HG03354 (cell line): Measurements from ENCODE around the gene UBE2G2.

Experiments used
- ATAC-seq: cut with Tn5 transposase; IDR thresholded peaks from one replicate; pipeline ENCODE4 v1.9.1; 2021; ENCODE audit warnings: mild to moderate bottlenecking; ENCODE audit not compliant: unreplicated experiment, poor library complexity, severe bottlenecking

The UBE2G2 gene

DNA sequence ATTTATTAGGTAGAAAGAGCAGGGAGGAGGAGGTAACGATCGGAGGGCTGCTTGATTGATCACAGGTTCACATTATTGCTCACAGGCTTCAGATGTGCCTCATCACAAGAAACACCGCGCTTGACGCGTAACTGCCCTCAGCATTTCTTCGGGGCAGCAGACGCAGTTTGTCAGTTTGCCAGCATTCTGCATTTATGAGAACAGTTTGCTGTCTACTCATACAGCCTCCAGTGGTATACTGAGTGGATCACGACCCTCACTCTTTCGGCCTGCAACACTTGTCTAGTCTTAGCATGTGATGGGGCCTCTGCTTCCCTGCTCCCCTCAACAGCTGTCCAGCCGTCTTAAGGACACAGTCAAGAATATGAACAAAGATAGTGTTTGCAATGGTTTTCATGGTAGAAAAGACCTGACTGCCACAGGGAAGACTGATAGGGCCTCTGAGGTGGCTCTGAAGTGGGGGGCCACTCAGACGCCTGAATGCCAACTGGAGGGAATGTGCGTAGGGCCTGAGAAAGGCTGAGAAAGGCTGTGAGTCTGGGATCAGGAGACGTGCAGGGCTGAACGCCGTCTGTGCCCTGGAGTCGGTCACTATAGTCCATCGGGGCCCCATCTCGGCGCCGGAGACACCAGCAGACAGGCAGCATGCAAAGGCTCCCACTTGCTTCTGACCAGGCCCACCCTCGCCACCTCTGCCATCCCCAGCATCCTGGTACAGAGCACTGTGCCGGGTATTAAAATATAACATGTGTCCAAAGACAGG, 45.0 kb downstream of the UBE2G2 start:
- no peak for ATAC-seq

DNA sequence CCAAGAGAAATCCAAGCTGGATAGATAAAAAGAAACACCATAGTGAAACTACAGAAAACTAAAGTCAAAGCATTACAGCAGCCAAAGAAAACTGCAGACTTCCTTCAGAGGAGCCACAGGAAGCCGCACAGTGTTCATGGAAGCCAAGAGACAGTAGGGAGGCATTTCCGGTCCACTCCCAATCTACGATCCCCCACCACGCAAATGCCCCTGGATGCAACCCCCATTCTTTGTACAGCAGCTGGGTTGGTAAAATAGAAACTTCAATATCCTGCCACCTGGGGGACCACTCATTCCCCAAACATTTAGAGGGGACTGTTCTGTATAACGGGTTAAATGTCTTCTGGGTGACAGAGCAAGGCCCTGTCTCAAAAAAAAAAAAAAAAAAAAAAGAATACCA, 46.4 kb downstream of the UBE2G2 start:
- no peak for ATAC-seq

DNA sequence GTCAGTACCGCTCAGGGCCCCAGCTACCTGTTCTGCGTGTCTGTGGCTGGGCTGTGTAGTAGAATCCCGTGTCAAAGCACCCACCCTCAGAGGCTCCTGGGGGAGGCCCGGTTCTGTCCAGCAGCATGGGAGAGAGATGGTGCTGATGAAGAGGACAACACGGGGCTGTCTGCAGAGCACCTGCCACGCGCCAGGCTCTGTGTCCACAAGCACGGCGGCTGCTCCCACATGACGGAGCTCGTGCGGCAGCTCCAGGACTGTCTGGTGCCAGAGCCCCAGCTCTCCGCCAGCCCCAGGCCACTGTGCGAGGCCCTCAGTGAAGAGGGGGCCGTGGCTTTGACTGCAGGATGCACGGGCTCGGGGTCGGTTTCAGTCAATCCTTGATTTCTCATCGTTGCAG, 48.3 kb downstream of the UBE2G2 start:
- no peak for ATAC-seq

DNA sequence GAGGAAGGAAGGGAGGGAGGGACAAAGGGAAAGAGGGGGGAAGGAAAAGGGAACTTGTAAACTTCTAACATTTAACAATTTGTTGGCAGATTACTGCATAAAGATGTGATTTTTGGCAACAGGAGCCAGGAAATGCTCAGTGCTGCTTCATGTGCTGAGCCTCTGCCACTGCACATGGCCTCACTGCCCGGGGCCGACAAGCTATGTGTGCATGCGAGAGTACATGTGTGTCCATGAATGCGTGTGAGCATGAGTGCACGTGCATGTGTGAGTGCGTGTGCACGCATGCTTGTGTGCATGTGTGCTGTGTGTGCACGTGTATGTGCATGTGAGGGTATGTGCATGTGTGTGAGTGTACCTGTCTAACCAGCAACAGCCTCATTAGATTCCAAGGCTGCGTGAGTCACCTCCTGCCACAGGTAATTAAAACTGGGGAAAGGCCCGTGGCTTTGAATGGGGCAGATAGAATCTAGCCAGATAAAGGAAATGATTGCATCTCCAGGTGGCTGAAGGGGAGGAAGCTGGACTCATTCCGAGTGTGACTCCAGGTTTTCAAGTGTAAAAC, 48.9 kb downstream of the UBE2G2 start:
- ATAC-seq = no peak

DNA sequence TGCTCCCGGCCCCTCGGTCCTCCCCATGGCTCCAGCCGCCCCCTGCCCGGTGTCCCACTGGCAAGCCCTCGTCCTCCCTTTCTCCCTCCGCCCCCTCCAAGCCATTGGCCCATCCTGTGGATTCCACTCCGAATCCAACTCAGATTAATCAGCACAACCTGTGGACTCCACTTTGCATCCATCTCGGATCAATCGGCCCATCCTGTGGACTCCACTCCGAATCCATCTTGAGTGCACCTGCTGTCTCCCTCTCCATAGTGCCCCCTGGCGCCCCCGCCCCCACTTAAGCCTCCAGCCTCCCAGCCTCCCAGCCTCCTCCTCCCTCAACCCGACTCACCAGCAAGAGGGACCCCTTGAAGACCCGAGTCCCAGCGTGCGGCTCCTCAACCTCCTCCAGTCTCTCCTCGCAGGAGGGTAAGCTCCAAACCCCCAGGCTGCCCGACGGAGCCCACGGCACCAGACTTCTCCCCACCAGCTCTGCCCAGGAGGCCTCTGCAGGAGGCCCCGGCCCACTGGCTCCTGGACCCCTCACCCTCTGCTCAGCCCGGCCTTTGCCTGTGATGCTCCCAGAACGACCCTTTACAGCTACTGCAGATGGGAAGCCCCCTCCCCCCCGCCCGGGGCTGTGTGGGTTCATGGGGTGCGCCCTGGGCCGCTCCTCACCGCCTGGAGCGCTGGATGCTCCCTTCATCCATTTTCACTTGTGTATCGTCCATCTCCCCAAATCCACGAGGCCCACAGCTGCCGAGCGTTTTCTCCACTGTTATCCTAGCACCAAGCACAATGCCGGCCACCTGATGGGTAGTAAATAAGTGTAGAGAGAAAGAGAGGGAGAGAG, 49.6 kb downstream of the UBE2G2 start:
- no peak for ATAC-seq

DNA sequence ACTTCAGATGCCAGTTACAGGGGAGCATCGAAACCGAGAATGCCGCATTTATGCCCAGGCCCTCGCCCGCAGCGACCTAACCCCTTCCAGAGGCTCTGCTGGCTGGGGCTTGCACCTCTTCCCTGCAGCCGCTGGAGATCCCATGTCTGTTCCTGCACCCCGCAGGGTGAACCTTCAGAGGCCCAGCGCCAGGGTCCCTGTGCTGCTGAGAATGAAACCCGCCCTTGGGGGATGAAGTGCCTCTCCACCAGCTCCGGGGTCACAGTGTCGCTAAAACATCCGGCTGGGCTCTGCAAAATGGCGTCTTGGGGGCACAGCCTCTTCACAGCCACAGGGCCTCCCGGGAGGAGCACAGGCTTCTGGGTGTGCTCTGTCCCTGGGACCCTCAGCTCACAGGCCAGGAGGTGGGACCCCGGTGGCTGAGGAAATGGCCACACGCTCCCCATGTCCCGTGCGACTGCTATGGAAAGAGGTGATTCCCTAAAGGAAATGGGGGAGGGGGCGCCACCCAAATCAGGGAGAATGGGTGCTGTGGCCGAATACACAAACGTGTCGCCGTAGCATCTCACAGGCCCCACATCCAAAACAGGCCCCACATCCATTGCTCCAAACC, 50.3 kb downstream of the UBE2G2 start:
- ATAC-seq = no peak

DNA sequence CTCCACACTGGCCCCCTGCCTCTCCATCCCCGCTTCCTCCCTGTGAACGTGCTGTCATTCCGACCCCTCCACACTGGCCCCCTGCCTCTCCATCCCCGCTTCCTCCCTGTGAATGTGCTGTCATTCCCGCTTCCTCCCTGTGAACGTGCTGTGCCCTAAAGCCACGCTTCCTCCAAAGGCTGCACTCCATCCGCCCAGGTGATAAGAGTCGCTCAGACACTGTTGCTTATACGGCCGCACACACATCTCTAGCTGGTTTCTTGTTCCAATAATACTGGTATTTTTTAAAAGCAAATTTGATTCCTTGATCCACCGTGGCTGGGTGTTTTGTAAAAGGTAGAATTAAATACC, 51.0 kb downstream of the UBE2G2 start:
- no peak for ATAC-seq

DNA sequence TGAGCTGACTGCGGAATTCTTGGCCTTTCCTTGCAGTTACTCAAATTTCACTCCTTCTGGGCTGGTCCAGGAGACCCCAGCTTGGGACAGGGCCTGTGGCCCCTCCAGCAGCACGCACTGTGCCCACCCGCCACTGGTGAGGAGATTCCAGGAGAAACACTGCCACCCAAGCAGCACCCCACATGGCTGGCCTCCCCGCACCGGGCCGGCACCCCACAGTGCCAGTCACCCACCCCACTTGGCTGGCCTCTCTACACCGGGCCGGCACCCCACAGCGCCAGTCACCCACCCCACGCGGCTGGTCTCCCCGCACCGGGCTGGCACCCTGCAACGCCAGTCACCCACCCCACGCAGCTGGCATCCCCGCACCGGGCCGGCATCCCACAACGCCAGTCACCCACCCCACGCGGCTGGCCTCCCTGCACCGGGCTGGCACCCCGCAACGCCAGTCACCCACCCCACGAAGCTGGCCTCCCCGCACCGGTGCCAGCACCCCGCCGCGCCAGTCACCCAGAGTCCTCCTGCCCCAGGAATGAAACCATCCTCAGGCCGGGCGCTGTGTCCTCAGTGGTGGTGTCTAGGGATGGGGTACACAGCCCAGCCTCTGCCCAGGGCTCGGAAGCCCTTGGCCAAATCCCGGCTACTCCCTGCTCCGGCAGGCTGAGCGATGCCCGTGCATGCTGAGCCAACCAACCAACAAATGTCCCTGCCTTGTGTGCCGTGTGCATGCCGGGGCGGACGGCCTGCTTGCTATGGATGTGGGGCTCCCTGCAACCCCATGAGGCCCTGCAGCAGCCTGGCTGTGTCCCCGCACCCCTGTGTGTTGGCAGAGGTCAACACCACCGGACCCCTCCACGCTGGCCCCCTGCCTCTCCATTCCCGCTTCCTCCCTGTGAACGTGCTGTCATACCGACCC, 51.6 kb downstream of the UBE2G2 start:
- no peak for ATAC-seq

DNA sequence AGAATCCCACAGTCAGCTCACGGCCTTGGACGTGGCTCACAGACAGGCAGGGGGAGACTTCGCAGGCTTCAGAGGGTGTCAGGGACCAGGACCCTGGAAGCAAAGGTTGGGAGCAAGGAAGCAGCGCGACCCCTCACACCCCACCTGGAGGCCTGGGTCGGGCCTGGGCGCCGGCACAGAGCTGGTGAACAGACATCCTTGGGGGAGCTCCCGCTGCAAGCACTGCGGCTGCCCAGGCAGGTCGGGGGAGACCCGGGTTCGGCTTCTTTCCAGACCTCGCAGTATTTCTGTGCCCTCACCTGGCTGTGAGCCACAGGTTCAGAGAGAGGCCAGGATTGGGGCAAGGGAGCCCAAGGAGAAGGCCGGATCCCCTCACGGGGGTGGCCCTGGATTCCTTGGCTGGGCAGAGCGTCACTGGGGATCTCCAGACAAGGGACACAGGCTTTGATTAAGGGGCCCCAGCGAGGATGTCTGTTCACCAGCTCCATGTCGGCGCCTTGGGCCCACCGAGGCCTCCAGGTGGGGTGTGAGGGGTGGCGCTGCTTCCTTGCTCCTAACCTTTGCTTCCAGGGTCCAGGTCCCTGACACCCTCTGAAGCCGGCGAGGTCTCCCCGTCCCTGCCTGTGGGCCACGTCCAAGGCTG, 52.4 kb downstream of the UBE2G2 start:
- ATAC-seq = no peak

DNA sequence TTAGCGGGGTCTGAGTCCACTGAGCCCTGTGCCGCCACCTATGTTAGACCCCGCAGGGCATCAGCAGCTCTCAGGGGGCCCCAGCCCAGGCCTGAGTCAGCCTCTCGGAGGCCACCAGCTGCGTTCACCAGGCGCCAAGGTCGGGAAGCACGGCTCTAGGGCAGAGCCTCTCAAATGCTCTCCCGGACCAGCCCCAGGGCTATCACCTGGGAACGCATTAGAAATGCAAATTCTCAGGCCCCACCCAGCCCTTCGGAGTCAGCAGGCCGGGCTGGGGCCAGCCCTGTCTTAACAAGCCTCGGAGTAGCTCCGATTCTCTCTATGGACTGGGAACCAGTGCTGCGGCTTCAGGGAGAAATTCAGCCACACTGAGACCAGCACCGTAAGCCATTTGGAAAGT, 53.0 kb downstream of the UBE2G2 start:
- ATAC-seq = no peak

DNA sequence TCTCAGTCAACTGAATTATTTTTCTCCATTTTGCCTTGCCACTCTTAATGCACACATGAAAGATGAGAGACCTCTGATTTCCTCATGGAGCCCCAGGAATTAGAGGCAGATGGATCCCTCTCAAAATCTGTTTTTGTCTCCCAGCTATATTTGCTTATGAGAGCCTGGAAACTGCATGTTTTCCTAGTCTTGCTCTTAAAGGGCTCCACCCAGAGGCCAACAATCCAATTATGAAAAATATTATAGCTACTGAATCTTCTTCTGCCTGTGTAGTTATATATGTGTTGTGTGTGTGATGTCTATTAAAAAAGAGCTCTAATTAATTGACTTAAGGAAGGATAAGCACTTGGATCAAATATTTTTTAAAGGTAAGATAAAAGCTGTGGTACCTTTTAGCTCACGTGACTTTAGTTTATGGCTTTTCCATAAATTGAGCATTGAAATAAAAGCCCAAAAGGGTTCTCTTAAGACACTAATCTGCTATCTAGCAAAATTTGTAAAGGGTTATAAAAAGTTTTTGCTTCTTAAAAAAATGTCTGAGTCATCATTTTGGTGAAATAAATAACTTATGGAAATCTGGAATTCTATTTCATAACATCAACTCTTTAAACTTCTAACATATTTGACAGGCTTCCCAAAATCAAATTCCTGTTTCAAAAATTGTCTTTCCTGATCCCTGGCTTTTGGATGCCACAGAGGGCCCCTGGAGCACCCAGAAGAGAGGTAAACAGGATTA, 59.0 kb downstream of the UBE2G2 start:
- no peak for ATAC-seq

DNA sequence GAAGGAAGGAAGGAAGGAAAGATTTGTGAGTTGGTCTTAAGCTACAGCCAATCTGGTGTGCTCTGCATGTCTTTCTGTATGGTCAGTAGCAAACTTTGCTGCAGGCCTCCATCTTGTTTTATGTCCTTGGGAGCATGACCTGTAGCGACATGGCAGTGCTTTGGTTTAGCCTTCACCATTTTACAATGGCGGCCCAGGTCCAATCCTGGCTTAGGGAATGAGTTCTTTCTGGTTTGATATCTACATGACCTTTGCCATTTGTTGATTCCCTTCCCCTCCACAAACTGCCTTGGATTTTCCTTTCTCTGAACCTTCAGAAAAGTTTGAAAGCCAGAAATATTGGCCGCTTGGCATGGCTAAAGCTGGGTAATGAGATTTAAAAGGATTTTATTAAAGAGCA, 59.7 kb downstream of the UBE2G2 start:
- ATAC-seq = no peak

DNA sequence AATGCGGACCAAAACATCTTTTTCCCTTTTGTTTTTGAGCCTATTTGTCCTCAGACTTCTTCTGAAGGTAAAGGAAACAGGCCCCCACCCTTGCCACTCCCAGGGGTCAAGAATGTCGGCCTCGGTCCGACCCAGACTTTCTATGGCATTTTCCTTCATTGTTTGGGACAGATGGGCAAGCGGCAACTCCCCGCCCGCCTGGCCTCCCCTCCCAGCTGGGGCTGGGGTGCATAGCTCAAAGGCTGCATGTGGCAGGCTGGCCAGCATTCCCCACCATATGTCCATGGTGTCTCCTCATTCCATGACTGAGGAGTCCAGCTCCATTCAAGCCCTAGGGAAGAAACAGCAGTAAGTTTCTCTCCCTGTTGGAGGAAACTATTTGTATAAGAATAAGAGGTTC, 60.9 kb downstream of the UBE2G2 start:
- ATAC-seq = no peak

DNA sequence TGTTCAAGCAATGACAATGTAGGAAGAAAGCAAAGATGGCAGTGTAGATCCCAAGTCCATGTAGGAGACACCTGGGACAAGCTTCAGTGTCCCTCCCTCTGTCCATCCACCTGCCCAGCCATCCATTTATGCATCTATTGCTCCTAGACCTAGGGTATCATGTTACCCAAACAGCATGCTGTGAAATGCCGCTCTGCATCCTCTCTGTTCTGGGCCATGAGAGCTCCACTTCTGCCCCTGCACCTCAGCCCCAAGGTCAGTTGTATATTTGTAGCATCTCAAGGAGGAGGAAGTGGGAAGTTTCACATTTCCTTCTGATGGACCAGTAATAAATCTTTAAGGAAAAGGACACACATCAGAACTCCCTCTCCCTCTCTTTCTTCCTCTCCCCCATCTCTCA, 62.3 kb downstream of the UBE2G2 start:
- no peak for ATAC-seq

DNA sequence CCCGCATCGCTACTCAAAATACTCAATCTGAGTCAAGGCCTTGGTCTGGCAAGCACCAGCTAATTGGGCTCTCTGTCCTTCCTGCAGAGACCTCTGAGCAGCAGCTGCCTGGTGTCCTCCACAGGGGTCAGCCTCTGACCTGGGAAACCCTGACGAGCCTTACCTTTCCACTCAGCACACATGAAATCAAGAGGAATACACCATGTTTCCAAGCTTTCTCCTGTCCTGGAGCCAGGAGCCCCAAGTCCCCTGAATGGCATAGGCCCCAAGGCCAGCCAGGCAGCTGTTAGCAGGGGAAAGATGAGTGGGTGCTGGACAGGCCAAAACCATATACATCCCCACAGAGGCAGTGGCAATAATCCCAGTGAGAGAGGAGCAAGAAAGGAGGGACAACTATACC, 63.0 kb downstream of the UBE2G2 start:
- no peak for ATAC-seq

DNA sequence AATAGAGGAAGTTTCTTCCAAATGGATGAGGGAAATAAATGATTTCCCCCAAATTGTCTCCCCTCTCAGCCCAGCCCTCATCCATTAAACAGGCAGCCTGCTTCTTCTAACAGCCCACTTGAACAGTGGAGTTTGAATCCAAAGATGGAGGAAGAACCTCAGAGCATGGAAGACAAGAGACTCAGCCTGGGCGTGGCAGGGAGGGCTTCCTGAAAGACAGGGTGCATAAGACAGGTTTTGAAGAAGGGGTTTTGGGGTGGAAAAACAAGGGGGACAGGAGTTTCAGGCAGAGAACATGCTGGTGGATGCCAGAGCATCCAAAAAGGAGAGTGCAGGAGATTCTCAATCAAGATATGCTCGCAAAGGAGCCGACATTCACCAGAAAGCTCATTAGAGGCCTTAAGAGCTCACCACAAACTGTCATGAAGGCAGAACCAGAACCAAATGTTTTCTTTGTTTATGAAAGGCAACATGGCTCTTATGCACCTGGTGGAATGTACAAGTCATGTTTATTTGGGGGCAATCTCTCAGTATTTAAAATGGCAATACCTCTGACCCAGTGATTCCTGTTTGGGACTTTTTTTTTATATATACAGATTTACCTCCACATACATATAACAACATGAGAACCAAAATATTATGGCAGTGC, 63.8 kb downstream of the UBE2G2 start:
- no peak for ATAC-seq

DNA sequence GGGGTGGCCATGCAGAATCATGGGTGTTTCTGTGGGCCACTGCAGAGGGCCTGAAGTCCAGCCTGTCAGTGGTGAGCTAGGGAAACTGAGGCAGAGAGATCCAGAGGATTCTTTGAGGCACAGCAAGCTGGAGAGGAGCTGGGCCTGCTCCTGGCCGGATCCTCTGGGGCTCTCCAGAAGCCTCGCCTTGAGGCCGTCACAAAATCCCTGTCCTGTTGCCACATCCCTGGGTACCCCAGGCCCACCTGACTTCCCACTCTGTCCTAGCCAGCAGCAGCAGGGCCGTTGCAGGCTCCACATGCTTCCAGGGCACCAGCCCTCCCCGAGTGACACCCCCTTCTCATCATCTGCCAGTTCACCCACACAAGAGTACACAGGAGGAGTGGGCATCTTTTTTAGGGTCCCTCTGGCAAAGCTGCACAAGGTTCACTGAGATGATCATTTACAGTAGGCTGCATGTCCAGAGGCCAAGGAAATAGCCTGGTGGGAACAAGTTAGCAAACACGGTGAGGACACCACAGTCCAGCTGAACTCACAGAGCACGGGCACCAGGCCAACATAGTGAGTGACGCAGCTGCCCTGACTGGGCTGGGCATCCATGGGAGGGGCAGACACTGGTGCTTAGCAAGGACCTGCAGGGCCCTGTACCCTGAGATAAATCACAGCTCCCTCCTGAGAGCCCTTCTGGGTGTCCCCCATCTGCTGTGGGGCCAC, 65.2 kb downstream of the UBE2G2 start:
- no peak for ATAC-seq
